GM19238 (cell line): ENCODE measurements around the gene OGFOD1.

Experiments used
- DNase-seq: peaks from one replicate; pipeline ENCODE4 v3.0.0; 2011; ENCODE audit warnings: low spot score; ENCODE audit not compliant: insufficient read length

OGFOD1 gene

DNA sequence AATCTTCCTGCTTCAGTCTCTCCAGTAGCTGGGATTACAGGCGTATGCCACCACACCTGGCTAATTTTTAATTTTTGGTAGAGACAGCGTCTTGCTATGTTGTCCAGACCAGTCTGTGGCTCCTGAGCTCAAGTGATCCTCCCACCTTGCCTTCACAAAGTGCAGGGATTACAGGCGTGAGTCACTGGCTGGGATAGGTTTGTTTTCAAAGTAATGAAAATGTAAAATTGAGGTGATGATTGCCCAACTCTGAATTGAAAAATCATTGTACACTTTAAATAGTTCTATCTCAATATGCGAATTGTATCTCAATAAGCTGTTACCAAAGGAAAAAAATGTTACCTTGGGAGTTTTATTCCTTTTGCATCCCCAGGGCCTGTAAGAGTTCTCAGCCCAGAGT lies 24.8 kb upstream of the OGFOD1 start:
- no peak for DNase-seq

DNA sequence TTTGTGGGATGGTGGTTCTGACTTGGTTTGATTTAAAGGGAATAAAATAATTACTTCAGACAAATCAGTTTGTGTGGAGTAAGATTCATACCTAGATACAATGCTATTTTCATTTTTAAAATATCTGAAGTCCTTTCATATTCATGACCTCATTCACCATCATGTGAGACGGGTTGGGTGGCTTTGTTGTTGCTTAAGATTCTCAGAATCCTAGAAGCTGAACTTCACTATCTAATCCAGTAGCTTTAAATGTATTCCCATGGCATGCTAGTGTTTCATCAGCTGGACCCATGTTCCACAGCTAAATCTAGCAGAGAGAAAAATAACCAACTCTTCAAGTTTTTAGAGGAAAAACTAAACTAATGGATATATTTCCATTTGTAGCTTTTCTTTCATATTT lies 23.3 kb upstream of the OGFOD1 start:
- no peak for DNase-seq

DNA sequence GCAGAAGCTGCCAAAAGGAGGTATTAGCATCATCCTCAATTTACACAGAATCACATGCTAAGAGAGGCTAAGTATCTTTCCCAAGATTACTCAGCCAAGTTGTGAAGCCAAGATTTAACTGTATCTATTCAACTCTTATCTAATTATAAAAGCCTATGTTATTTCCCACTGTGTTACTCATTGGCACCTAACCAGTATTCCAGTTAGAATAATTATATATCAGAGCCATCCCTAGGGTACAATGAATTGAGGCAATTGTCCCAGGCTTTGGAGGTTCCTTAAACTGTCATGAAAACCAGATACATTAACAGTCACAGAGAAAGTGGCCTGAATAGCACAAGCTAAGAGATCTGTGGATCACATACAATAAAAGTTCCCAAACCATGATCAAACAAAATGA lies 15.1 kb upstream of the OGFOD1 start:
- no peak for DNase-seq

DNA sequence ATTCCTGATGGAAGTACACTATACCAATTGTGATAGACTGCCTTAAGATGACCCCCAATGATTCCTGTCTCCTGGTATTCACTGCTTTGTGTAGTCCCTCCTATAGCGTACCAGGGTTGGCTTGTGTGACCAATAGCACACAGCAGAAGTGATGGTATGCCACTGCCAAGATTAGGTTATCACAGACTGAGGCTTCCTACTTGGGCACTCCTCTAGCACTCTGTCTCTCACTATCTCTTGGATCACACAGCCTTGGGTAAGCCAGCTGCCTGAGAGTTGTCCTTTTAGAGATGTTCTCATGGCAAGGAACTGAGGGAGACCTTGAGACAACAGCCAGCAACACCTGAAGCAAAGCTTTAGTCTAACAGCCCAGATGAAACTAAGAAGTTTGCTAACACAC lies 13.3 kb upstream of the OGFOD1 start:
- no peak for DNase-seq

DNA sequence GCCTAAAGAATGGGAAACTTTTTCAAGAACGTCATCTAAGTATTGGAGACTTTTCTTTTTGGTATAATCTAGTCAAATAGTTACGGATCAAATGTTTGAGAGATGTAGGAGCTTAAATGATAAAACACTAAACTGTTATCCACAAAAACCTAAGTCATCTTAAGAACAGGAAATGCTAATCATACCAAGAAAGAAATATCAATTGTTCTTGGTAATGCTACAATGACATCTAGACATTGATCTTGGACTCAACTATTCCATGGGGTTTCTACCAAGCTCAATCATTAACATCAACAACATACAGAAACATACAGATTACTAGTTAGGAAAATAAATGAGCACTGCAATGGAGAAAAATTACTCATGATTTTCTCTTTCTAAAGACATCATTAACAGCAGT lies 4.1 kb upstream of the OGFOD1 start:
- DNase-seq, result no peak

DNA sequence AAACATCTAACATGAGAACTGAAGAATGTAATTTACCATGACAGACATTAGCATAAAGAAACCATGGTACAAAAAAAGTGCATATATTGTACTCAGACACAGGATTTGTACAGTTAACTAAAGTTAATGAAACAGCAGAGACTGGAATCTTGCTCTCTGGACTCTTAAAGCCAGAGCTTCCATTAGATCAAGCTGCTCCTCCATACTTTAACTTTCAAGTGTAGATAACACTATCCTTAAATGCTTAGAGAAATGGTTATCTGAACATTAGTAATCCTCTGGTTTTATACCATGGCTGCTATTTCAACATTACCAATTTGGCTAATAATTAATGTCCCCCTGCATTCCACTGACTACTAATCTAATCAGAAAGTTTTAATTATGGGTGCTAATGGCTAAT lies 3.3 kb upstream of the OGFOD1 start:
- DNase-seq, result no peak

DNA sequence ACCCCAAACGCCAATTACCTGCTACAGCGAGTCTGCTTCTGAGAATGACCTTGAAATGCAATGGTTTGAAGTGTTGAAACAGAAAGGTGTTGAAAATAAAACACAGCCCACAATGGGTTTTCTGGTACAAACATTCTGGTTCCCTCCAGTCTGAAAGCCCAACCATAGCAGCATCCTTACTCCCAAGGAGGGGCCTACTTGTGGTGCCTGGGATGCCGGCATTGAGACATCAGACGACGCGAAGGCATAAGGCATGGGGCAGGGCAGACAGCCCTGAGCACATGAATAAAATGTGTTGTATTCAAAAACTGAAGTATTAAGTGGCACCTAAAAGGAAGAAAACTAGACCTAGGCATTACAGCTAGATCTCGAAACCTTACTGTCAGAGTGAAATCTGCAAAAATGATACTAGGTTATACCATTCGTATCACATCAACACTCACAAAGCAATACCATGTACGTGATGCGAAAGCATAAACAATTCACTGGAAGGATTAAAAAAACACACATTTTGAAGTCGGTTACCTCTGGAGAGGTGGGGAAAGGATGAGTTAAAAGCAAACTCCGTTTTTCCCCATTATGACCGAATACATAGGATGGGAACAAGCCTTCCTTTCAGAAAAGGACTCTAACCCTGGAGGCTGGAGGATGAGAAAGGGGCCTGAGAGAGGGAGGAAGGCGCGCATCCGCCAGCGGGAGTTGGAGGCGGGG lies 924 bp upstream of the OGFOD1 start:
- DNase-seq, result no peak

DNA sequence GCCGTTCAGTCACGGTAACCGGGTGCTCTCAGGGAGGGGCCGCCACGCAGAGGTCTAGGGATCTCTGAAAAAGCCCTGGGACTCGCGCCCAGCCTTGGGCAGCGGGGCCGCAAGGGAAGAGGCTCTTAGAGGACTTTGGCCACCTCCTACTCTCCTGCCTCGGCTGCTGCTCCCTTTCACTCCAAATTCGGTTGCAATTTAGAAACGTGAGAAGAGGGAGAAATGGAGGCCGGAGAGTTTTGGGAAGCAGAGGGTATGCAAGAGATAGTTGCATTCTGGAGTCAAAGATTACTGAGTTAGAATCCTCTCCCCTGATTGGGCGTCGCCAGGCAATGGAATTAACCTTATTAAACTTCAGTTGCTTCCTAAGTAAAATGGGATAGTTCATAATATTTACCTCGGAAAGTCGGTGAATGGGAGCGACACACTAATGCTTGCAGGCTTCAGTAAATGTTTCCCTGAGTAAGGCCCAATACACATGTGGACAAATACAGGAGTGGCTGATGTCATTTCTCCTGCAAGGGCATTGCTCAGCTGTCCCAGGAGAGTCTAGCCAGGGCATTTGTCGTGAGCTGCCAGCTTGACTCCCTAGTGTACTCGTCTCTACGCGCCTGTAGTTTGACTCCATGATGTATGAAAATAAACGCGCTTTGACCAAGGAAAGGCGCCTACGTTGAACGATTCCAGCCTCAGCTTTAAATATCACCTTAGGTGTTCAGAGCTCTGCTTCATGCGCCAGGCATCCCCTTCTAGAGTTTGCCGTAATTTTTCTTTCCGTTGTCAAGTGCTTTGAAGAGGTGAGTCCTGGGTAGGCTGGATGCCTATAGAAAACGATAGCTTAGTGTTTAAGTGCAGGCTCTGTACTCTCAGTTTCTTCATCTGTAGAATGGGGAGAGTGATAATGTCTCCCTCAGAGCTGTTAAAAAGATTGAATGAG lies 667 bp downstream of the OGFOD1 start:
- DNase-seq, result peak; percentile 36

DNA sequence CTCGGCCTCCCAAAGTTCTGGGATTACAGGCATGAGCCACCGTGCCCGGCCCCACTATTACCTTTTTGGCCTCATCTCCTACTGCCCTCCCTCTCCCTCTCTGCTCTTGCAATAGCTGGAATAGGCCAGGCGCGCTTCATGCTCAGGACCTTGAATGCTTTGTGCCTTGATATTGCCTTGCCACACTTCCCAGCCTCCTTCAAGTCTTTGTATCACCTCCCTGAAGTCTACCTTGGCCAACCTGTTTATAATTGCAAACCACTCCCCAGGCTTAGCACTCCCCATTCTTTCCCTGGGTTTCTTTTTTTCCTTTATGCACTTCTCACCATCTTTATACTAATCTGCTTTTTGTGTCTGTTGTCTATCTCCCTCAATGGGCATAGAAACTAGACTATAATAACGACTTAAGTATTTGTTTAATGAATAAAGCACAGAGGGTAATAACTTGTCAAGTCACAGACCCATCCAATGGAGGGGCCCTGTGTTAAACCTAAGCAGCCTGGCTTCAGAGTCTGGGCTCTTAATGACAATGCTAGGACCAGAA lies 6.6 kb downstream of the OGFOD1 start:
- no peak for DNase-seq

DNA sequence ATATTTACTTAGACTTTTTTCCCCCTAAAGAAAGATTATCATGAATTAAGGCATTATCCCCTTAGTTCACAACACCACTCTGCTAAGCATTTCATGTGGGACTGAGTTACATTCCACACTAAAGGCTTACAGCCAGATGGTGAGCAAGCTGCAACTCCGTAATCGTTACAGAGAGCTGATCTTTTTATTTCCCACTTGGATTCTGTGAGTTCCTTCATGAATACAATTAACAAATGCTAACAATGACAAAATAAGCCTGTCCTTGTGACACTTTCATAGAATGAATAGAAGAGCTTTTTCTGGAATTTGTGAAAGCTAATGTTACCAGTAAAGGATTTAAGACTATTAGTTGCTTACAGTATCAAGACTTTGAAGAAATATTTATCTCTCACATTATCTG lies 8.7 kb downstream of the OGFOD1 start:
- no peak for DNase-seq

DNA sequence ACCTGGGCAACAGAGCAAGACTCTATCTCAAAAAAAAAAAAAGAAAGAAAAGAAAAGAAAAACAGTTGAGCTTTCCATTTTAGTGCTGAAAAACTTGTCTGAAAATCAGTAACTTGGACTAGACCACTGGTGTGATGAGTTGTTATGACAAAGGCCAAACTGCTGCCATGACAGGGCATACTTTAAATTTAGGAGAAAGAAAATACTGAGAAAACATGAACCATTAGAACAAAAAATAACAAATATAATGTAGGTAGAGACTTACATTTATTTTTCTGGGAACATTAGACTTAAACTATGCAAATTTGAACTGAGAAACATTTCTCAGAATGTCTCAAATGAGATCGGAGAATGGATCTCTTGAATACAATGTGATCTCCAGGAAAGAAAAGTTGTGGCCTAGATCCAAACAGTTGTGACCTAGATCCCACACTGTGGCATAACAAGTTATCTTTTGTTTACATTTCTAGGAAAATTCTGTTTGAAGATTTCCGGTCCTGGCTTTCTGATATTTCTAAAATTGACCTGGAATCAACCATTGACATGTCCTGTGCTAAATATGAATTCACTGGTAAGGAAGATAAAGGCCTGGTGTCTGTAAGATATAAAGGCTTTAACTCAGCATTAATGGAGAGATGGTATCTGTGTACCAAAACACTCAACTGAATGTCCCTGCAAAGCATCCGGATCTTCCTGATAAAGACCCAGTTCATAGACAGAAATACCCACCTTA lies 10.9 kb downstream of the OGFOD1 start:
- DNase-seq, result no peak

DNA sequence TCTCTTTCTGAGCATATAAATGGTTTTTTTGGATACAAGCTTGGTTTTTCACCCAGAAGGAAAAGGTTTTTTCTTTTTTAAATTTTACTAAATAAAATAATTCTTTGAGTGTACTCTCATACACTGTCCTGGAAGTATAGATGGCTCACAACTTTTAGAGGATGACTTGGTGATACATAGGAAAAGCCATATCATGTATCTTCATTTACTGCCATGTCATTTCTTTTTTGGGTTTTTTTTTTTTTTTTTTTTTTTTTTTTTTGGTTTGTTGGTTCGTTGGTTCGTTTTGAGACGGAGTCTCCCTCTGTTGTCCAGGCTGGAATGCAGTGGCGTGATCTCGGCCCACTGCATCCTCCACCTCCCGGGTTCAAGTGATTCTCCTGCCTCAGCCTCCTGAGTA lies 11.8 kb downstream of the OGFOD1 start:
- DNase-seq, result no peak

DNA sequence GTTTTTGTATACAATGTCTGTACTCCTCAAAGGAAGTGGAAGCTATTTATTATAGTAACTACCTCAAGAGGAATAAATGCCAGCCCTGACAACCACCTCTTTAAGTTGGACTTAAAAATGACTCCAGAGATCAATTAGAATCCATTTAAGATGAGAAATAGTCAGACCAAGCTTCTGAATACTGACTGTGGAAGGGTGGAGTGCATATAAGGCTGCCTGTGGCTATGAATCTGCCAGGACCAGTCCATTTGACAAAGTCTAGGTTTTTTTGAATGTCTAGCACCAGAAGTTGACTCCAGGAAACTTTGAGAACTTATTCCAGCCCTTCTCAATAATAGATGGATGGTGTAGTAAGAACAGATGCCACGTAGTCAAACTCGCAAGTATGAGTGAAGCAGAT lies 15.0 kb downstream of the OGFOD1 start:
- DNase-seq, result no peak

DNA sequence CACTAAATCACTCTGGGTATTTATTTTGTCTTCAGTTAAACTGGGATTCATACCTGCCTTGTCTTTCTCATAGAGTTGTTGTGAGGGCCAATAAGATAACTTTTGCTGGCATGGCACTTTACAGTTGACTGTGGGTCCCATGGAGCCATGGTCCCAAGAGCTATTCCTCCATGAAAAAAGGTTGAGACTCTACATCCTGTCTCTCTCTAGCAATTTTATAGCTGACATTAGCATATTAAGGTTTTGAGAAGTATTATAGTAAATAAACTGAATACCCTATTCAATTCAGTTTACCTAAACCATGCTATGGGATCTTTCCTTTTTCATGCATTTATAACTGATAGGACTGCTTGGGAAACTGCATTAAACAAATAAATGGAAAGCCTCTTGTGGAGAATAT lies 17.4 kb downstream of the OGFOD1 start:
- DNase-seq, result no peak

DNA sequence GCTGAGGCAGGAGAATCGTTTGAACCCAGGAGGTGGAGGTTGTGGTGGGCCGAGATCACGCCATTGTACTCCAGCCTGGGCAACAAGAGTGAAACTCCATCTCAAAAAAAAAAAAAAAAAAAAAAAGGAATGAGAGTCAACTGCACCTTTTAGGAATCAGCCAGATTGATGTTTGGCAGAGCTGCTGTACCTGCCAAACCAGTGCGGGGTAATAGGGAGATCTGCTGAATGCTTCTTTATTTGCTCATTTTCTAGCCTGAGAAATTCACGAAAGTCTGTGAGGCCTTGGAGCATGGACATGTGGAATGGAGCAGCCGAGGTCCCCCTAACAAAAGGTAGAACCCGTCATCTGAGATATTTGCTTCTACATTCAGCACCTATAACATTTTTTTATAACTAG lies 18.4 kb downstream of the OGFOD1 start:
- DNase-seq, result no peak

DNA sequence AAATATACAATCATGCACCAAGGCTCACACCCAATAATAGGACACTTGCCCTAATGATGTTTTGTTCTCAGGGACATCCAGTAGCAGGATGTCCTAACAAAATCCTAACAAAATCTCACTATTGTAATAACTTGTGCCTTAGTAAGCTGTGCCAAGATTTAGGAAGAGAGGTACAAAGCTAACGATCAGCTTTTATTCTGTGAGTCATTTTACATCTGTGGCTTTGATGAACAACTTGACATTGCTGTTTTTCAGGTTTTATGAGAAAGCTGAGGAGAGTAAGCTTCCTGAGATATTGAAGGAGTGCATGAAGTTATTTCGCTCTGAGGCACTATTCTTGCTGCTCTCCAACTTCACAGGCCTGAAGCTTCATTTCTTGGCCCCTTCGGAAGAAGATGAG lies 18.9 kb downstream of the OGFOD1 start:
- DNase-seq, result no peak

DNA sequence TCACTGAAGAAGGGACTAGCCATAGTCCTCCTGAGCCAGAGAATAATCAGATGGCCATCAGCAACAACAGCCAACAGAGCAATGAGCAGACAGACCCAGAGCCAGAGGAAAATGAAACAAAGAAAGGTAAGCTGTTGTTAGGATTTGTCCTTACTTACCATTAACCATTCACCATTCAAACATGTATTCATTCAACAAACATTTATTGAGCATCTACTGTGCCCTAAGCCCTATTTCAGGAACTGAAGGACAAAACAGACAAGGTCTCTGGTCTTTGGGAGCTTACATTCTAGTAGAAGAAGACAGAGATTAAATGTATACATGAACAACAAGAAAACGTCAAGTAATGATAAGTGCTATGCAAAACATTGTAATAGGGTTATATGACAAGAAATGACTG lies 19.3 kb downstream of the OGFOD1 start:
- DNase-seq, result no peak

DNA sequence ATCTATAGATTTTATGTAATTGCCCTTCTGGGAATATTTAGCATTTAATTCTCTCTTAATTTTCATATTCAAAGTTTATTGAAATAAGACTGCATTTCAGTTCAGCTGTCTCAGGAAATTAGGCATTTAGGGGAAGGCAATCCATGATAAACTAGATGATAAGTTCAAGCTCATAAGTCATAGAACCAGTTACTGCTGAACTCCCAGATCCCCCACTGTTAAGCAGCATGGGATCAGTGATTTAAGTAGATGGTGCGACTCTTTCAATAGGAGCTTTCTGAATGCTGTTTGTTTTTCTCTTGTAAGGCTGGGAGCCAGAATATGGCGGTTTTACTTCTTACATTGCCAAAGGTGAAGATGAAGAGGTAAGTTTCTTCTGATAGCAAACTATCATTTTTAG lies 23.8 kb downstream of the OGFOD1 start:
- no peak for DNase-seq

DNA sequence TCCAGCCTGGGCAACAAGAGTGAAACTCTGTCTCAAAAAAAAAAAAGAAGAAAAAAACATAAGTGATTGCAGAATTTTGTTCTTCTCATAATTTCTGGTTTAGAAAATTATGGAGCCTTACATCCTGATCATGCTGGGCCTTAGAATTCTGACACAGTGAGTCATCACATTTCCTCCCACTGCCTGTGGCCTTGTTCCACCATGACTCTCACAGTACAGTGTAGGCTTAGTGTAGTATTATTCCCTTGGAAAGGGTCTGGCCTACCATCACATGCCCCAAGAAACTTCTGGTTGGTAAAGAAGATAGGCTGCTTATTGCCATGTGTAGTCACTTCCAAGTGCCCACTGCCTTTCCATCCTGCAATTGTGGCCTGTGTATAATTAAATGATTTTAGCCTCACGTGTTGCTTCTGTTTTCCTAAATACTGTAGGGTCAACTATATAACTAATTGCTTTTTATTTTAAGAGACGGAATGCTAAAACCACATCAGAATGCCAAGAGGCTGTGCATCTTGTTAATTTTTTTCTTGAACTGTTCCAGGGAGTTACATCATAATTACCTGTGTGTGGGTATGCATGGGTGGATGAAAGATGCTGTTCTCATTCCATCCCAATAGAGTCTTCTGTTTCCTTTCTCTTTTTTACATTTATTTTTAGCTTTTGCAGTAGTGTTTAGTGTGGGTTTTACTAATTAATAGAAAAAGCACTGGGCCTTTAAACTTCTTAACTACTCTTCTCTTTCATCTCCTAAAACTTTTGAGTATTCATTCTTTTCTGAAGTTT lies 25.9 kb downstream of the OGFOD1 start:
- no peak for DNase-seq

DNA sequence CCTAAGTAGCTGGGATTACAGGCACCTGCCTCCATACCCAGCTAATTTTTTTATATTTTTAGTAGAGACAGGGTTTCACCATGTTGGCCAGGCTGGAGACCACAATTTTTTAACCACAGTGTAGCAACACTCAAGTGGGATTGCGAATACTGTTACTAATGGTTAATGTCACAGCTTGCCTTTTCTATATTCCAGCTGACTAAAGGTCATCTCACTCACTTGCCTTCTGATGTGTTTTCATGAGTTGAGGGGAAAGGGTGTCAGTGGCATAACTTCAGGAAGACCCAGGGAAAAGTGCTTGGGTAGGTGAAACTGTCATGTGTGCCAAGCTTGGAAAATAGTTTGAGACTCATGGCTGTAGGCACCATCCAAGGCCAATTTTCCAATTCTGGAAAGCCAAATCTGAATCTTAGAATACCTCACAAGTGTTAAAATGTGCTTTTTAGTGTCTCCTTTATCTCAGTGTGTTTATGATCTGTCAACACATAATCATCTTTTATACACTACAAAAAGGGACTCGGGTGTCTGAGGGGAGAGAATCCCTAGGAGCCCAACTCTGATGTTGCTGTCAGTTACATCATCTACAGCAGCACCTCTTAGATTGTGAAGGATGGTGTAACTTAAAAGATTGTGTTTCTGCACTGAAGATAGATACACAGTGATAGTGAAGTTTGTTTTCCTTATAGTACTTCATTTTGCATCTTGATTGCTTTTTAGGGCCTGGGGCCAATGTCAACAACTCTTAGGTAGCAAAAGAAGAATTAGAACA lies 27.1 kb downstream of the OGFOD1 start:
- no peak for DNase-seq
